Omental fat pad (tissue), 4 donors: ENCODE measurements around the gene PRPSAP1. TPM values are rescaled to one million over a fixed set of nuclear protein-coding genes. Genes with fewer than 3 reads are reported as not detected.
"Not testable (repeated sequence)": the region's sequence is repeated elsewhere in the genome, so short reads cannot be mapped to it uniquely, and the experiment has no call there.

Experiments
- ATAC-seq: fragments of 150-250 bp; one replicate; pipeline ENCODE4 v1.9.1; 2016; ENCODE audit warnings: mild to moderate bottlenecking, moderate library complexity; ENCODE audit not compliant: low FRiP score
- DNase-seq: peaks from one replicate; pipeline ENCODE4 v3.0.0-alpha.2; 2019; ENCODE audit warnings: low spot score
- CTCF ChIP-seq, 3 donors: fragments of 450-650 bp; IDR thresholded peaks; one replicate each; pipeline ENCODE4 v1.5.1; 2016 to 2017; ENCODE audit warnings: antibody characterized with exemption in 3 of 3, mild to moderate bottlenecking in 3 of 3, moderate library complexity in 2 of 3
- total RNA-seq, 4 donors: library from RNA; depleted of rRNA; stranded (reverse); fragments of >200 nt; gene quantifications; one replicate each; pipeline ENCODE4 v1.1.0, GENCODE V29; 2016

Gene PRPSAP1
- total RNA-seq, 4 donors from 2014 or later = 31.3 to 80.4 (median 53.7) TPM

GRCh38 chr17:76270770-76271668, 82.7 kb downstream of the PRPSAP1 start:
- no peak for TF ChIP-seq CTCF (IDR thresholded peaks at IDR 0.05)
- ATAC-seq (no peak), DNase-seq (no peak)

GRCh38 chr17:76270127-76270592, 83.6 kb downstream of the PRPSAP1 start:
- no peak for TF ChIP-seq CTCF (IDR thresholded peaks at IDR 0.05)
- DNase-seq (no peak), ATAC-seq (no peak)

- no peak for ATAC-seq
- DNase-seq = no peak
- TF ChIP-seq CTCF (IDR thresholded peaks at IDR 0.05) = no peak
Measured at GRCh38 chr17:76268991-76269981, 84.4 kb downstream of the PRPSAP1 start.

- no peak for DNase-seq
- ATAC-seq = no peak
- no peak for TF ChIP-seq CTCF (IDR thresholded peaks at IDR 0.05)
Measured at GRCh38 chr17:76268015-76268749, 85.5 kb downstream of the PRPSAP1 start.

GRCh38 chr17:76267581-76268001, 86.1 kb downstream of the PRPSAP1 start:
- ATAC-seq = not testable (repeated sequence)

GRCh38 chr17:76267051-76267576, 86.6 kb downstream of the PRPSAP1 start:
- TF ChIP-seq CTCF (IDR thresholded peaks at IDR 0.05) = no peak
- ATAC-seq = no peak
- DNase-seq = no peak

More at GRCh38 chr17:76267581-76268001, 86.1 kb downstream of the PRPSAP1 start:
- DNase-seq = not testable (repeated sequence)
